DND-41 (cell line): ENCODE data around the gene CDH12.

Source experiments
- ATAC-seq: fragments of 200-7000 bp; cut with Tn5 transposase; 3 replicates; pipeline ENCODE4 v1.9.1; 2021; ENCODE audit warnings: low read depth; ENCODE audit not compliant: insufficient read depth
- DNase-seq: peaks from one replicate; pipeline ENCODE4 v3.0.0-alpha.2; 2020
- H2AFZ ChIP-seq: 2 replicates; pipeline ENCODE4 v1.6.0; 2012; ENCODE audit warnings: low read depth, low read length
- H3K27ac ChIP-seq: 2 replicates; pipeline ENCODE4 v1.5.1; 2012; ENCODE audit warnings: low read length, inconsistent platforms
- H3K27me3 ChIP-seq: fragments of 200-600 bp; sonication (generic); 2 replicates; pipeline ENCODE4 v1.6.0; 2012; ENCODE audit warnings: low read length, mild to moderate bottlenecking, inconsistent platforms; ENCODE audit not compliant: insufficient read depth, poor library complexity
- H3K36me3 ChIP-seq: 2 replicates; pipeline ENCODE4 v1.5.1; 2012; ENCODE audit warnings: low read length, inconsistent platforms; ENCODE audit not compliant: insufficient read depth
- H3K4me1 ChIP-seq: 2 replicates; pipeline ENCODE4 v1.5.1; 2012; ENCODE audit warnings: mild to moderate bottlenecking, low read length; ENCODE audit not compliant: insufficient read depth
- H3K4me2 ChIP-seq: 2 replicates; pipeline ENCODE4 v1.6.0; 2012; ENCODE audit warnings: mild to moderate bottlenecking, moderate library complexity, low read length, inconsistent platforms; ENCODE audit not compliant: insufficient read depth
- H3K4me3 ChIP-seq, 2 experiments: fragments of 200-600 bp in 1 of 2; shearing (Covaris generic) in 1 of 2; 2 replicates each; pipeline ENCODE4 v1.5.1; 2012 to 2016; ENCODE audit warnings: inconsistent platforms in 2 of 2, low read length in 2 of 2, mild to moderate bottlenecking in 2 of 2, low read depth in 1 of 2, moderate library complexity in 1 of 2
- H3K79me2 ChIP-seq: 2 replicates; pipeline ENCODE4 v1.6.0; 2012; ENCODE audit warnings: low read length, inconsistent platforms; ENCODE audit not compliant: insufficient read depth
- H3K9ac ChIP-seq: 2 replicates; pipeline ENCODE4 v1.6.0; 2012; ENCODE audit warnings: low read depth, mild to moderate bottlenecking, inconsistent platforms, low read length, moderate library complexity
- H3K9me3 ChIP-seq: 2 replicates; pipeline ENCODE4 v1.5.1; 2012; ENCODE audit warnings: low read length, moderate library complexity, mild to moderate bottlenecking, inconsistent platforms; ENCODE audit not compliant: insufficient read depth, severe bottlenecking
- H4K20me1 ChIP-seq: 2 replicates; pipeline ENCODE4 v1.6.0; 2012; ENCODE audit warnings: low read length; ENCODE audit not compliant: insufficient read depth
- CTCF ChIP-seq: IDR thresholded peaks from 2 replicates; pipeline ENCODE4 v1.5.1; 2012; ENCODE audit warnings: borderline replicate concordance, low read length, moderate library complexity, mild to moderate bottlenecking; ENCODE audit not compliant: poor library complexity, severe bottlenecking; ENCODE audit errors: extremely low read depth
- EZH2 ChIP-seq: IDR thresholded peaks from 3 replicates; pipeline ENCODE4 v1.6.1; 2012; ENCODE audit warnings: borderline replicate concordance, low read depth, mild to moderate bottlenecking, moderate library complexity, low read length, inconsistent platforms; ENCODE audit not compliant: severe bottlenecking

The CDH12 gene

DNA sequence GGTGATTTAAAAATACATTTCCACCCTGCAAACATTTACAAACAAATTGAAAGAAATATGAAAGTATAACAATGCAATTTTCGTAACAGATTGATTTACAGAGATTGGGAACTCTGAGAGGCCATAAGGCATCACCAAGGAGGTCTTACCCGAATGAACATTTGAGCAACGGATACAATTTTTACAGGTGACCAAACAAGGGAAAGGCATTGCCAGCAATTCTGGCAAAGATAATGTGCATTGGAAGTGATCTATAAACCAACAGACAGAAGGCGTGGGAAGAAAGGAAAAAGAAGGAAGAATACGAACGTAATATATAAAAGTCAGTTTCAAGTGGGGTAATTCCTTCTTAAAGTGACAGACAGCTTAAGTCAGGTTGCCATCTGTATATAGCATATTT is 295.9 kb downstream of the CDH12 start:
- Histone ChIP-seq H3K36me3 (no peaks in the 10 kb centered on the region), H3K9me3 (no peaks in the 10 kb centered on the region), H3K27ac (no peak overlapping the region), H4K20me1 (no peaks in the 10 kb centered on the region), H3K4me3 (no peak overlapping the region), H3K27me3 (no peaks in the 10 kb centered on the region), H3K4me1 (no peaks in the 10 kb centered on the region), H3K4me2 (no peak overlapping the region), H2AFZ (no peak overlapping the region), H3K9ac (no peak overlapping the region), H3K79me2 (no peaks in the 10 kb centered on the region)
- DNase-seq, result no peak
- ATAC-seq, result no peak
- TF ChIP-seq CTCF (no peak), EZH2 (no peak)

DNA sequence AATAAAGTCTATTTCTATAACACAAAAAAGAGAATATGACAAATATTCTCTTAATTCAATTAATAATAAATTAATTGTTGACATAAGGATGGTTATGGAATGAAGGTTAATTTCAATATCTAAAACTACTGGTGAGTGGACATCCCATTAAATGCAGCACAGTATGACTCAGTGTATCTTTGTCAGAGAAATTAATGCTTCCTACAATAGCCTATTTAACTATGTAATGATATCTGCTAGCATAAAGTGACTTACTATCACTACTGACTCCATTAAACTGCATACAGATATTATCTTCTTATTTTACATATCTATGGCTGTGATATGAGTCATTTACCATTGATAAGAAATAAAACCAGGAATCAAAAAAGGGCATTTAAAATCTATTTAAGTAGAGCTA is 298.7 kb downstream of the CDH12 start:
- no peaks in the 10 kb centered on the region for H4K20me1 ChIP-seq
- H3K9ac ChIP-seq, result no peak overlapping the region
- H3K4me2 ChIP-seq, result no peak overlapping the region
- ATAC-seq (no peak), DNase-seq (no peak)
- no peaks in the 10 kb centered on the region for H3K79me2 ChIP-seq
- H3K9me3 ChIP-seq, result no peaks in the 10 kb centered on the region
- H3K4me3 ChIP-seq, result no peak overlapping the region
- H2AFZ ChIP-seq, result no peak overlapping the region
- TF ChIP-seq EZH2, result no peak
- no peak for TF ChIP-seq CTCF
- H3K27me3 ChIP-seq, result no peaks in the 10 kb centered on the region
- no peaks in the 10 kb centered on the region for H3K36me3 ChIP-seq
- no peak overlapping the region for H3K27ac ChIP-seq
- H3K4me1 ChIP-seq, result no peaks in the 10 kb centered on the region

DNA sequence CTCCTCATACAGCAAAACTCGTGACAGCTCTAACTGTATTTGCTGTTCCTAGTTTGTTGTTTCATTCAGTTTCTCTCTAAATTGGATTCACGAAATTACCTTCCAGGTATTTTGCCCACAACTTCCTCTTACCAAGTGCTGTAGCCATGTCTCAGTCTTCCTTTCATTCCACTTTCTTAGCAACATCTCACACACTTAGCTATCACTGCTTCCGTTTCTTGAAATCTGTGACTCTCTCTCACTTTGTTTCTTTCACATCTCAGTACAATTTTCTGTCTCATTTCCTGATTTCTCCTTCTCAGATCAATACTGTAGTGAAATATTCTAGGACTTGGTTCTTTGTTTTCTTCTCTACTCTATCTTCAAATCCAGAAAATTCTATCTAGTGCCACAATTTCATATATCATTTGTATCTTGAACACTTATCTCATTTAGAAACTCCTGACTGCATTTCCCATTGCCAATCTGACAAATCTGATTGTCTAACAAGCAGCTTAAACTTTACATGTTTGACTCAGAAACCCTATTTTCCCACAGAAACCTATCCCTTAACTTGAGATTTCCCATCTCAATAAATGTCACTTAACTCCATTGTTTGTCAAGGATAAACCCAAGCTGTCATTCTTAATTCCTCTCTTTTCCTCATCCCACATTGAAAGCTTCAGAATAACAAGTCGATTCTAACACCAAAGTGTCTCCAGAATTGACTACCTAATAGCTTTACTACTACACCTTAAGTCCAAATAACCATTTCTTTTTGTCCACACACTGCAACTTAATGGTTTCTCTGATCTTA is 303.1 kb downstream of the CDH12 start:
- ATAC-seq (no peak), DNase-seq (no peak)
- H3K79me2 ChIP-seq, result no peaks in the 10 kb centered on the region
- no peaks in the 10 kb centered on the region for H3K9me3 ChIP-seq
- H3K4me3 ChIP-seq, result no peak overlapping the region
- no peak overlapping the region for H2AFZ ChIP-seq
- H4K20me1 ChIP-seq, result no peaks in the 10 kb centered on the region
- no peaks in the 10 kb centered on the region for H3K36me3 ChIP-seq
- TF ChIP-seq EZH2 (no peak), CTCF (no peak)
- H3K4me2 ChIP-seq, result no peak overlapping the region
- H3K27me3 ChIP-seq, result no peaks in the 10 kb centered on the region
- no peaks in the 10 kb centered on the region for H3K4me1 ChIP-seq
- no peak overlapping the region for H3K9ac ChIP-seq
- no peak overlapping the region for H3K27ac ChIP-seq
